CD4-positive, alpha-beta T cell treated with Interleukin-21 for 1 hour (primary cell): Measurements from ENCODE around the gene ACTG2.
"Not testable (repeated sequence)": the region's sequence is repeated elsewhere in the genome, so short reads cannot be mapped to it uniquely, and the experiment has no call there.

Experiments
- DNase-seq: peaks from one replicate; pipeline ENCODE4 v3.0.0-alpha.2; 2020

ACTG2 gene

GRCh38 chr2:73938718-73939352, 46.0 kb downstream of the ACTG2 start:
- DNase-seq = peak; percentile 14

GRCh38 chr2:73939419-73939818, 46.6 kb downstream of the ACTG2 start:
- DNase-seq = peak; percentile 28

GRCh38 chr2:73940066-73940465, 47.3 kb downstream of the ACTG2 start:
- not testable (repeated sequence) for DNase-seq

- DNase-seq = no peak
Observed at GRCh38 chr2:73942664-73943063, 49.9 kb downstream of the ACTG2 start.

- DNase-seq = no peak
Observed at GRCh38 chr2:73944714-73945113, 51.9 kb downstream of the ACTG2 start.

GRCh38 chr2:73946215-73946614, 53.4 kb downstream of the ACTG2 start:
- no peak for DNase-seq

- no peak for DNase-seq
Observed at GRCh38 chr2:73946666-73947065, 53.9 kb downstream of the ACTG2 start.

- DNase-seq = no peak
Observed at GRCh38 chr2:73947412-73948018, 54.7 kb downstream of the ACTG2 start.

GRCh38 chr2:73949802-73950201, 57.0 kb downstream of the ACTG2 start:
- no peak for DNase-seq

- DNase-seq = no peak
Observed at GRCh38 chr2:73952499-73953446, 60.0 kb downstream of the ACTG2 start.

- no peak for DNase-seq
Observed at GRCh38 chr2:73956218-73956865, 63.5 kb downstream of the ACTG2 start.

- no peak for DNase-seq
Observed at GRCh38 chr2:73961274-73961673, 68.5 kb downstream of the ACTG2 start.

GRCh38 chr2:73961823-73962615, 69.2 kb downstream of the ACTG2 start:
- DNase-seq = no peak

GRCh38 chr2:73962798-73963197, 70.0 kb downstream of the ACTG2 start:
- DNase-seq = no peak

GRCh38 chr2:73963385-73964120, 70.7 kb downstream of the ACTG2 start:
- DNase-seq = no peak

GRCh38 chr2:73964223-73964622, 71.4 kb downstream of the ACTG2 start:
- DNase-seq = no peak

- DNase-seq = no peak
Observed at GRCh38 chr2:73965053-73965452, 72.2 kb downstream of the ACTG2 start.

GRCh38 chr2:73968357-73968937, 75.6 kb downstream of the ACTG2 start:
- no peak for DNase-seq

GRCh38 chr2:73969356-73969755, 76.5 kb downstream of the ACTG2 start:
- no peak for DNase-seq
